ENCODE measurements around the gene ERN1. TPM values are rescaled to one million over a fixed set of nuclear protein-coding genes. Genes with fewer than 3 reads are reported as not detected.
"Not testable (repeated sequence)": the region's sequence is repeated elsewhere in the genome, so short reads cannot be mapped to it uniquely, and the experiment has no call there.

Gene ERN1
- total RNA-seq, 2 donors from 2014 or later: 63.3 to 77.1 TPM

- no peaks in the 10 kb centered on the region for H3K9me3 ChIP-seq
- peaks cover 31% of the 10 kb centered on the region for H3K4me1 ChIP-seq
- 26 to 35% methylated on average over 15 to 19 of the region's 19 CpGs for WGBS, 2 donors
- TF ChIP-seq CTCF (IDR thresholded peaks at IDR 0.05): no peak
- no peak for TF ChIP-seq POLR2A (IDR thresholded peaks at IDR 0.05)
- H3K27me3 ChIP-seq: no peaks in the 10 kb centered on the region
- no peaks in the 10 kb centered on the region for H3K36me3 ChIP-seq (replicated peaks in 1 of 2; ENCODE audit: insufficient read depth in 1 of 2, low read depth in 2 of 2)
- H3K27ac ChIP-seq: peak overlapping the region; percentile 49 to 67 (median 65)
- intact Hi-C loops (cut with DNase I): loop anchor here (5.0 kb wide), 1 partner anchor 112 kb away; no protein-coding TSS in a partner anchor
- peak in 3 of 4 donors; percentile 41 to 47 (median 41) for DNase-seq
- H3K4me3 ChIP-seq: no peak overlapping the region
- ATAC-seq: peak; percentile 6
Measured at GRCh38 chr17:64024781-64025731, 104.9 kb downstream of the ERN1 start.

GRCh38 chr17:64024215-64024654 lies 105.7 kb downstream of the ERN1 start:
- Histone ChIP-seq H3K4me3 (no peak overlapping the region), H3K4me1 (peaks cover 36% of the 10 kb centered on the region), H3K36me3 (replicated peaks in 1 of 2; ENCODE audit: insufficient read depth in 1 of 2, low read depth in 2 of 2) (no peaks in the 10 kb centered on the region), H3K27me3 (no peaks in the 10 kb centered on the region), H3K9me3 (no peaks in the 10 kb centered on the region), H3K27ac (peak overlapping the region; percentile 49 to 67 (median 65))
- TF ChIP-seq CTCF (IDR thresholded peaks at IDR 0.05) (no peak), POLR2A (IDR thresholded peaks at IDR 0.05) (no peak)
- 32 to 37% methylated on average over 8 of the region's 8 CpGs for whole genome bisulfite sequencing, 2 donors
- ATAC-seq (peak; percentile 47), DNase-seq (peak in 3 of 4 donors; percentile 48 to 55 (median 51))
- intact Hi-C loops (cut with DNase I): no loop called here

GRCh38 chr17:64022611-64023063 lies 107.3 kb downstream of the ERN1 start:
- TF ChIP-seq CTCF (IDR thresholded peaks at IDR 0.05) (no peak), POLR2A (IDR thresholded peaks at IDR 0.05) (no peak)
- 55 to 59% methylated on average over 5 of the region's 5 CpGs for WGBS, 2 donors
- Histone ChIP-seq H3K36me3 (replicated peaks in 1 of 2; ENCODE audit: insufficient read depth in 1 of 2, low read depth in 2 of 2) (no peaks in the 10 kb centered on the region), H3K4me1 (peaks cover 36% of the 10 kb centered on the region), H3K9me3 (no peaks in the 10 kb centered on the region), H3K27ac (no peak overlapping the region), H3K4me3 (no peak overlapping the region), H3K27me3 (no peaks in the 10 kb centered on the region)
- intact Hi-C loops (cut with DNase I): no loop called here
- DNase-seq (peak in 2 of 4 donors; percentile 45 to 53), ATAC-seq (no peak)

- Histone ChIP-seq H3K27ac (peak within 1 kb of the TSS in 3 of 4 donors; percentile 47 to 60 (median 58)), H3K4me3 (peak within 1 kb of the TSS in 1 of 2 donors; percentile 0), H3K27me3 (no peaks in the 10 kb centered on the region), H3K9me3 (no peaks in the 10 kb centered on the region), H3K4me1 (peaks cover 26% of the 10 kb centered on the region), H3K36me3 (replicated peaks in 1 of 2; ENCODE audit: insufficient read depth in 1 of 2, low read depth in 2 of 2) (no peaks in the 10 kb centered on the region)
- 11 to 18% methylated on average over 23 of the region's 23 CpGs for WGBS, 2 donors
- intact Hi-C loops (cut with DNase I): no loop called here
- TF ChIP-seq POLR2A (IDR thresholded peaks at IDR 0.05) (peak in 2 of 3 donors; percentile 47 to 56), CTCF (IDR thresholded peaks at IDR 0.05) (no peak)
- ATAC-seq (peak; percentile 64), DNase-seq (peak; percentile 55 to 76 (median 66))
Measured at GRCh38 chr17:64020056-64020766, 109.7 kb downstream of the ERN1 start, which contains the start of gene ICAM2. TSS of gene ICAM2 (minus strand) at chr17:64020633. CDS start at chr17:64006691, 13,942 bp downstream.

GRCh38 chr17:64019551-64019961 lies 110.4 kb downstream of the ERN1 start:
- intact Hi-C loops (cut with DNase I); DNase-seq; H3K4me3 ChIP-seq; H3K9me3 ChIP-seq; H3K27me3 ChIP-seq; H3K36me3 ChIP-seq (replicated peaks in 1 of 2; ENCODE audit: insufficient read depth in 1 of 2, low read depth in 2 of 2); ATAC-seq: not testable (repeated sequence)
- Histone ChIP-seq H3K27ac (peak overlapping the region in 2 of 4 donors; percentile 47 to 58), H3K4me1 (peaks cover 19% of the 10 kb centered on the region)
- 61 to 68% methylated on average over 9 of the region's 9 CpGs for WGBS, 2 donors

Data from body of pancreas (tissue), 4 donors.